GM18507 (cell line): ENCODE results near the gene FOXD4L6.
"Not testable (repeated sequence)": the region's sequence is repeated elsewhere in the genome, so short reads cannot be mapped to it uniquely, and the experiment has no call there.

Experiments
- DNase-seq: peaks from one replicate; pipeline ENCODE4 v3.0.0; 2011; ENCODE audit warnings: low read depth; ENCODE audit not compliant: insufficient read length; ENCODE audit errors: extremely low spot score
- FAIRE-seq: peaks from 2 replicates; lab custom pipeline; 2011; peaks lifted over from hg19 to GRCh38; lab: Jason Lieb, UNC

Gene FOXD4L6

DNA sequence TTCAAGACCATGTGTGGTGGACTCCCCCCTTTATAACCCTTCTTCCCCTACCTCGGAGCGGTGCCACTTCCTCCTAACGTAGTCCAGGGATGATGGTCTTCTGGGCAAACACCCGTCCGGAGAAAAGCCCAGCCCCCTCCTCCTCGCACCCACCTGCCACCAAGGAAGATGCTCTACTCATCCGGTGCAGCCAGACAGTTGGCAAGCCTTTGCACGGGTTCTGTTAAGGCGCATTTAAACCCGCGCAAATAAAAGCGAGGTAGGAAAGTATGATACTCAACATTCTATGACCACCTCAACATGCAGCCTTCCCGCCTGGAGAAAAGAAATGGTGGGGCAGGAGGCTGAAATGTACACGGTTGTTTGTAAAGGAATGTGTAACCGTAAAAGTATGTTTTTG is at the start of gene FOXD4L6:
FOXD4L6 (minus strand) TSS at position 101 of the 400 bp plus-strand sequence. CDS start 298 bp downstream, outside the sequence.
- not testable (repeated sequence) for FAIRE-seq, DNase-seq

DNA sequence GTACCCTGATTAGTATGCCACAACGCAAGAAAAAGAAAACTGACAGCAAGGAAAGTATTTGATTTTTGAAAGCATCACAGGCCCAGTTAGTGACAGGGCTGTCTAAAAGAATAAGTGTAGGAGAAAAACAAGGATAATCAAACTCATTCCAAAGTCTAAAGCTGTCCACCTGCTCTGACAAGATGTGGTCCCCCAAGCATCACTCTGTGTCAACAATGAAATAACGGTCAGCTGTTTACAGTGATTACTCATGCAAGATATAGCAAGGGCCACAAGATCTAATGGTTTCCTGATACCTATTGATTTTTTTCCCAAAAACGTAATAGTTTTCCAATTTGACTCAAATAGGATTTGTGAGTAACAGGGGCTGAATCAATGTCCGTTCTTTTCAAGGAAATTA is 46.5 kb upstream of the FOXD4L6 start:
- FAIRE-seq = not testable (repeated sequence)

DNA sequence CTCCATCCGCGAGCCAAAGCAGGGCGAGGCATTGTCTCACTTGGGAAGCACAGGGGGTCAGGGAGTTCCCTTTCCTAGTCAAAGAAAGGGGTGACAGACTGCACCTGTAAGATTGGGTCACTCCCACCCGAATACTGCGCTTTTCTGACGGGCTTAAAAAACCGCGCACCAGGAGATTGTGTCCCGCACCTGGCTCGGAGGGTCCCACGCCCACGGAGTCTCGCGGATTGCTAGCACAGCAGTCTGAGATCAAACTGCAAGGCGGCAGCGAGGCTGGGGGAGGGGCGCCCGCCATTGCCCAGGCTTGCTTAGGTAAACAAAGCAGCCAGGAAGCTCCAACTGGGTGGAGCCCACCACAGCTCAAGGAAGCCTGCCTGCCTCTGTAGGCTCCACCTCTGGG is 21.6 kb upstream of the FOXD4L6 start:
- not testable (repeated sequence) for FAIRE-seq, DNase-seq

More for the DNA sequence above, 46.5 kb upstream of the FOXD4L6 start:
- not testable (repeated sequence) for DNase-seq

DNA sequence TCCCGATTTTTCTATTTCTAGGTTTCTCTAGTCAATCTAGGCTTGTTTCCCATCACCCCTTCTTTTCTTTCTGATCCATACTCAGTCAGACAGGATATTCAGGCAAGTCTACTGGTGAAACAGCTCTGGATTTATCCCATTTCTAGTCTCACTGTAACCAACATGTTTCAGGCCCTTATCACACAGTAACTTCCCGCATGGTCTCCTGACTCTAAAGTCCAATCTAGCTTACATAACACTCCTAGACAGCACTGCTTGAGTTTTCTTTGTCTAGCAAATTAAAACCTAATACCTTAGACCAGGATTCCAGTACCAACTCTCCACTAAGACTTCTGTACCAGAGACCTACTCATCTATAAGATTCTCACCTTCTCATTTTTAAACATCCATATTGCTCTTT is 13.4 kb upstream of the FOXD4L6 start:
- FAIRE-seq = not testable (repeated sequence)

DNA sequence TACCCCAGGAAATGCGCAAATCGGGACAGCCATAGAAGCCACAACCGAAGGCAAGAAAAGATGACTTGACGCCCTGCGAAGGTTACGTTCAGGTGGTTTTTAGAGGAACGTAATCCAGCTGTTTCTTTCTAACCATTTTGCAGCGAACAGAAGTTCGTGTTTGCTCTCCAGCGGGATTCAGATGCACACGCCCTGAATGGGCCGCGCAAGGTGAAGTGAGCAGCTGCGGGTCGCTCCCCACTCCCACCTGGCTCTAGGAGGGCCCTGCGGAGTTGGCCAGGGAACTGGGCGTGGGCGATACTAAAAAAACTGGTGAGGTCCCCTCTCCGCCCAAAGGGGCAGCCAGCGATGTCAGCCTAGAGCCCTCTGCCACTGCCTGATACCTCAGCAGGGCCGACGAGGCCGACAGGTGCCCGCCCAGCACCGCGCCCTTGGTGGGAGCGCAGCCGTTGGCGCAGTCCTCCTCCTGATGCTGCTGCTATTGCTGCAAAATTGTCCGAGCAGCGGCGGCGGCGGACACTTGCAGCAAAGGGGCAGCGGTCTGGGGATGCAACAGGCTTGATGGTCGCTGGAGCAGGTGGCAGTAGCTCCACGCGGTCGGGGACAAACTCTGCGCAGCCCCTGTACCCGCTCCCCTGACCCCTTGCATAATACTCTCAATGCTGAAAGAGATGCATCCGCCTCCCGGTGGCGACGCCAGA is 1.6 kb downstream of the FOXD4L6 start:
- FAIRE-seq, DNase-seq: not testable (repeated sequence)

More for the DNA sequence above, 13.4 kb upstream of the FOXD4L6 start:
- not testable (repeated sequence) for DNase-seq

DNA sequence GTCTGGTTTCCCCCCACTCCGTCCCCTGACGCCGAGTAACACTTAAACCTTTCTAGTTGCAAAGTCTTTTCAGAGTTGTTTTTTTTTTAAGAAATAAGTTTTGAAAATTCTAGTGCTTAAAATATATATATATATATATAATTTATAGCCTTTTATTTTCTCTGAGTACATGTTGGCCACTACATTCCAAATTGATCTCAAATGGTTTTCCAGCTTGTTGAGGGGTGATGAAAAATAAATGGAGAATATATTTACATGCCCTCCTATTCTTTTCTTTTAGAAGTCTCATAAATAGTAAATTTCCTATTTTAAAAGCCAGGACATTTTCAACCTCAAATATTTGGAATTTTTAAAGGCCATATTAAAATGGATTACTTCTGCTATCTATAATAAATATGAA is 2.5 kb downstream of the FOXD4L6 start:
- DNase-seq, FAIRE-seq: not testable (repeated sequence)

DNA sequence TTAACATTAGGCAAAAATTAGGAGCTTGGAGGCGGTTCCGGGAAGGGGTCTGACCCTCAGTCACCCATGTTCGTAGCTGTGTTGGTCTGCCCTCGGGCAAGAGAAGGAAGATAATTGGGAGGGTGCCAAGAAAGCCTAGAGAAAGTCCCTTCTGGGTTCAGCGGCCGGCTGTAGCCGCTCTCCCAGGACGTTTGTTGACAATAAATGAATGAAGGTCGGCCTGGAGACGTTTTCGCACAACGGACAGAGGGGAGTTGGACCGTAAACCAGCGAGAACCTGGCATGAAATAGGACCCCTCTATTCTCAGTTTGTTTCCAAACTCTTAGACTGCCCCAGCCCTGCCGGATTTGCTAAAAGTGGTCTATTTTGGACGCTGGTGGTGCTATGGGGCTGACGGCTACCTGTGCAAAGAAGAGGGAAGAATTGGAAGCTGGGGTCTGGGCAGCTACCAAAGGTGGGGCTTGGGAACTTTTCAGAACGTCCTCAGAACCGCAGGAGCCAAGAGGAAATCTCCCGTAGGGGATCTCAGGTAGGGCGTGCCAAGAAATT is 3.3 kb downstream of the FOXD4L6 start:
- FAIRE-seq, DNase-seq: not testable (repeated sequence)

DNA sequence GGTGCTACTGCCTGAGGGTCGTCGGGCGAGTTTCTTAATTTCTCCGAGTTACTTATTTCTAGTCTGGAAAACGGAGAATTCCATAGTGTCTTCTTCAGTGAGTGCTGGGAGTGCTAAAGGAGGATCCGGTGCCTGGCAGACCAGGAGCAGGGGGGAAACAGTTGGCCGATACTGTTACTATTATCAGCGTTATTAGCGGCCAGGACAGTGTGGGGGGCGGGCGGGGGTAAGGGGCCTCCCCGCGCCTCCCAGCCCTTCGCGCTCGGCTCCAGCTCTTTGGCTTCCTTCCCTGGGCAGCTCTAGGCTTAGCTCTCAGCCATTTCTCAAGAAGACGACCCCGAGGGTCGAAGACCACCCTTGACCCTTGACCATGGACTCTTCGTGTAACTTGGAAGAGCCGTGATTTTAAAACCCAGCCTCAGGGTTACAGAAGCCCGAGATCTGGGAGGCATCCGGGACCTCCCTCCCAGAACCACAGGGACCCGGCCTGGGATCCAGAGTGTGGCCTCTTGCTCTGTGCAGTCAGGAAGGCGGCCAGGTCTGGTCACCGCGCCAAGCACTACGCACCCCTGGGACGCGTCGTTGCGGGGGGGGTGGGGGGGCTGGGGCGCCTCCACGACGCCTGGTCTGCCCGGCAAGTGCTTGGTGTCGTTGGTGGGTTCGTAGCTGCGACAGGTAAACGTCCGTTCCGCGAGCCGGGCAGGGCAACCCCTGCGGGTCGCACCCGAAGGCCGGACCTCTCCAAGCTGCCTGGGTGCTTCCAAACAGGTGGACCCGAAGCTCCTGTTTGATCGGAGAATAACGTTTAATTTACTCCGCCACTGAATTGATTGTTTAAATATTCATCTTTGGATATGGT is 4.0 kb downstream of the FOXD4L6 start:
- not testable (repeated sequence) for DNase-seq, FAIRE-seq

DNA sequence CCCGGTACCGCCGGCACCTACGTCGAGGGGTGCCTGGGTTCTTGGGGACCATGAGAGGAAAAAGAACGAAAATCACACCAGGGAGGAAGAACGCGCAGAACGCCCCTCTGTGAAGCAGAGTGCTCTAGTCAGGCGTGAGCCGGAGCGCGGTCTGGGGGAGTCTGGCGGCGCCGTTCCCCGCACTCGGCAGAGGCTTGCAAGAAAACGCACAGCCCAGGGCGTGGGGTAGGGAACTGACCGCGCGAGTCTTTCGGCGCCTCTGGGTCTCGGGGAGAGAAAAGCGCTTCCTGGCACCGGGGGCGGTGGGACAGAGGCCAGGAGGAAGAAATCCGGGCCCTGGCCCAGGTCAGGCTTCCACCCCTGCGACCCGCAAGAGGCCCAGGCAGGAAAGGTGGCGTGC is 4.7 kb downstream of the FOXD4L6 start:
- FAIRE-seq, DNase-seq: not testable (repeated sequence)

DNA sequence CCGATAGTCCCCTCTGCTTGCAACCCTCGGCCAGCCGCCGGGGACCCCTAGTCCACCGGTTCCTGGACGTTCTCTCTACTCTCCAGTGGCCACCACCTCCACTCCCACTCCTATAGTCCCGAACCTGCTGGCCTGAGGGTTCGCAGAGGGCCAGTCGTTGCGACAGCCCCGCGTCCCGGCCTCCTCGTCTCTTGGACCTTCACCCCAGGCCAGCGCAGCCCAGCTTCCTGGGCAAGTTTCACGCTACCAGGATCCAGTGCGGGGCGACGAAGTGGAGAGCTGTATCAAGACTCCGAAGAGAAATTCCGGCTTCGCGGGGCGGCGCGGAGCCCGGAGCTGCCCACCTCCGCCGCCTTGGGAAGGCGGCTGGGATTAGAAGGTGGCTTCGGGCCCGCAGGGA is 5.1 kb downstream of the FOXD4L6 start:
- DNase-seq, FAIRE-seq: not testable (repeated sequence)

DNA sequence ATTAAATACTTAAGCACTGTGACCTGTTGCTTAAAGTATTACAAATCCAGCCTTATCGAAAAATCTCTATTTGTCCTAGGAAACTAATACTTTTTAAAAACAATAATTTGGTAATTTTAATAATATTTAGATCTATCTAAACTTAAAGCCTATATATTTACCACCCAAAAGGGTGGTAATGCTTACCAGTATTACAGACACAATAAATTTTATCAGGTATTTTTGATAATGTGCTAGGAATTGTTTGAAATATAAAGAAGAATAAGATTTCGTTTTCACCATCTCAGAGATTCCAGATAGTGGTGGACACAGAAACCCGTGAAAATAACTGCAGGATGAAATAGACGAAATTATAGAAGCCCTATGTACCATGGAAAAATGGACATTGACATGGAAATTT is 7.8 kb downstream of the FOXD4L6 start:
- DNase-seq, FAIRE-seq: not testable (repeated sequence)

DNA sequence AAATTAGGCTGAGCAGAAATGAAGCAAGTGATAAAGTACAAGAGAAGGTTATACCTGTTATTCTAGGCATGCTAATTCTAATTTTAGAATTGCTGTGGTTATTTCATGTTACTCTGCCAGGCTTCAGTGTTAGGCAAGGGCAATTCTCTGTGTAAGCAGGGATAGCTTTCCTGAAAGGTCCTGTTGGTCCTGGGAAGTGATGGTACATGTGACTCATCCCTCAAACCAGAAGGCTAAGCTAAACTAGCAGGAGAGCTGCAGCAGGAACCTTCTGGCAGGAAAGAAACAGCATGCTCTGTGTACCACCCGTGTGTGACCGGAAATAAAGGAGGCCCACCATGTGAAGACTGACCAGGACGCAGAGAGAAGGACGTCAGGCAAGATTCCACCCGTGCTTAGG is 8.8 kb downstream of the FOXD4L6 start:
- not testable (repeated sequence) for FAIRE-seq

DNA sequence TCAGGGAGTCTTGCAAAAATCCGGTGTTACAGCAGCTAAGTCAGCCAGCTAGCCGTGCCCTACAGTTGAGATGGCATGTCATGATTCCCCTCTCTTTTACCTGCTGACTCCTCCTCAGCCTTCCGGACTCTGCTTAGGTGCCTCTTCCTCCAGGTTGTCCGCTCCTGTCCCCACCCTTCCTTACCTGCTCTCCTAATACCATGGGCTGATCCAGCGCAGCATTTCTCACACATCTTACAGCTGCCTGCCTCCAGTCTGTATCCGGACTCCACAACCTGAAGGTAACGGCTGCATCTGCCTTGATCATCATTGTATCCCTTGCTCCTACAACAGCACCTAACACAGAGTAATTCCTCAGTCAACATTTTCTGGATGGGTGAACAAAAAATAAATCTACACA is 9.2 kb downstream of the FOXD4L6 start:
- FAIRE-seq = not testable (repeated sequence)

More for the DNA sequence above, 8.8 kb downstream of the FOXD4L6 start:
- DNase-seq = not testable (repeated sequence)

DNA sequence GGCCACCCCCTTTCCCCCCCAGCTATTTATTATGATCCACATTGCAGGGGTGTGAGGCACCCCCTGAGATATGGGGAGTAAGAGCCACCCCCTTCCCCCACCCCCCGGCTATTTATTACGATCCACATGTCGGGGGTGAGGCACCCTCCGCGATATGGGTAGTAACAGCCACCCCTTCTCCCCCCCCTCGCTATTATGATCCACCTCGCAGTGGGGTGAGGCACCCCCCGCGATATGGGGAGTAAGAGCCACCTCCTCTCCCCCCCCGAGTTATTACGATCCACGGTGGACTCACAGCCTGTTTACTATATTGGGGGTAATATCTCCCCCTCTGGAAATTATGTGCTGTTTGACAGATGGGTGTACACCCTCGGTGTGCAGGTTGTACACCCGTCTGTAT is 15.1 kb downstream of the FOXD4L6 start:
- FAIRE-seq, DNase-seq: not testable (repeated sequence)

More for the DNA sequence above, 9.2 kb downstream of the FOXD4L6 start:
- not testable (repeated sequence) for DNase-seq

DNA sequence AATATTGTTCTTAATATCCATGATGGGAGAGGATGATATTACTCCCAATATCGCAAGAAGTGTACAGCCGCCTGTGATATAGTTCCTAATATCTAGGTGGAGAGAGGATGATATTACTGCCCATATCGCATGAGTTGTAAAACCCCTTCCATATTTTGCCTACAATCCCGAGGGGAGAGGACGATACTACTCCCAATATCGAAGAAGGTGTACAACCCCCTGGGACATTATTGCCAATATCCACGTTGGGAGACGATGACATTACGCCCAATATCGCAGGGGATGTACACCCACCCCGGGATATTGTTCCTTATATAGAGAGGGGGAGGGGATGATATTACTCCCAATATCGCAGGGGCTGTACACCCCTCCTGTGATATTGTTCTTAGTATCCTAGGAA is 17.1 kb downstream of the FOXD4L6 start:
- FAIRE-seq, DNase-seq: not testable (repeated sequence)

DNA sequence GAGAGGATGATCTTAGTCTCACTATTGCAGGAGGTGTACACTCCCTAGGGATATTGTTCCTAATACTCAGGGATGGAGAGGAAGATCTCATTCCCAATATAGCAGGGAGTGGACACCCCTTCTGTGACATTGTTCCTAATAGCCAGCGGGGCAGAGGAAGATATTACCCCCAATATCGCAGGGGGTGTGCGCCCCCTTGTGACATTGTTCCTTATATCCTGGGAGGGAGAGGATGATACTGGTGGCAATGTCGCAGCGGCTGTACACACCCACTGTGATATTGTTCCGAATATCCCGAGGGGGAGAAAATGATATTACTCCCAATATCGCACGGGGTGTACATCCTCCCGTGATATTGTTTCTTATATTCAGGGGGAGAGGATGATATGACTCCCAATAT is 17.6 kb downstream of the FOXD4L6 start:
- not testable (repeated sequence) for DNase-seq, FAIRE-seq

DNA sequence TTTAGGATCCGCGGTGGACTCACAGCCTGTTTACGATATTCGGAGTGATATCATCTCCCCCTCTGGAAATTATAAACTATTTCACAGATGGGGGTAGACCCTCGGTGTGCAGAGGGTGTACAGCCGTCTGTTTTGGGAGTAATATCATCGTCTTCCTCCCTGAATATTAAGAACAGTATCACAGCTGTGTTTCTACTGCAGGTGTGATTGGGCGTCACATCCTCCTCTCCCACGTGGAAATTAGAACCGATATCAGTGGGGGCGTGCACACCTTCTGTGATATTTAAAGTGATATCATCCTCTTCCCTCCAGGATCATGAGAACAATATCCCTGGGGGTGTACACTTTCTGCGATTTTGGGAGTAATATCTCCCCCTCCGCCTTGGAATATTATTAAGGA is 19.2 kb downstream of the FOXD4L6 start:
- not testable (repeated sequence) for FAIRE-seq, DNase-seq

DNA sequence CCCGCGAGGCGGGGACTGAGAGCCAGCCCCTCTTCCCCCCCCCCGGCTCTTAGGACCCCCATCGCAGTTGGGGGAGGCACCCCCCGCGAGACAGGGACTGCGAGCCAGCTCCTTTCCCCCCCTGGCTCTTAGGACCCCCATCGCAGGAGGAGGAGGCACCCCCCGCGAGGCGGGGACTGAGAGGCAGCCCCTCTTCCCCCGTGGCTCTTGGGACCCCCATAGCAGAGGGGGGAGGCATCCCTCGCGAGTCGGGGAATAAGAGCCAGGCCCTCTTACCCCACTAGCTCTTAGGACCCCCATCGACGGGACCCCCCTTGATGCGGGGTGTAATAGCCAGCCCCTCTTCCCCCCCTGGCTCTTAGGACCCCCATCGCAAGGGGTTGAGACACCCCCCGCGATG is 19.7 kb downstream of the FOXD4L6 start:
- not testable (repeated sequence) for FAIRE-seq, DNase-seq

DNA sequence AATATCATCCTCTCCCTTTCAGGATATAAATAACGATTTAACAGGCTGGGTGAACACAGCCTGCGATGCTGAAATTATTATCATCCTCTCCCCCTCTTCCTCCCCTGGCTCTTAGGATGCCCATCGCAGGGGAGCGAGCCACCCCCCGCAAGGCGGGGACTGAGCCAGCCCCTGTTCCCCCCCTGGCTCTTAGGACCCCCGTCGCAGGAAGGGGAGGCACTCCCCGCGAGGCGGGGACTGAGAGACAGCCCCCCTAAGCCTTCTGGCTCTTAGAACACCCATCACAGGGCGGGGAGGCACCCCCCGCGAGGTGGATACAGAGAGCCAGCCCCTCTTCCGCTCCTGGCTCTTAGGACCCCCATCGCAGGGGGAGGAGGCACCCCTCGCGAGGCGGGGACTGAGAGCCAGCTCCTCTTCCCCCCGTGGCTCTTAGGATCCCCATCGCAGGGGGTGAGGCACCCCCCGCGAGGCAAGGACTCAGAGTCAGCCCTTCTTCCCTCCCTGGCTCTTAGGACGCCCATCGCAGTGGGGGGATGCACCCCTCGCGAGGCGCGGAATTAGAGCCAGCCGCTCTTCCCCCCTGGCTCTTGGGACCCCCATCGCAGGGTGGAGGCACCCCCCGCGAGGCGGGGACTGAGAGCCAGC is 21.9 kb downstream of the FOXD4L6 start:
- not testable (repeated sequence) for DNase-seq, FAIRE-seq
